ENCODE results near the gene USF3. TPM values are rescaled to one million over a fixed set of nuclear protein-coding genes. Genes with fewer than 3 reads are reported as not detected.

Gene USF3
- total and polyA plus RNA-seq, 2 of the 13 experiments (the other 11 are each of a cell fraction or from before 2014, with no cell fraction given): 6.3 to 15.2 TPM

- TF ChIP-seq, protein P1, sequence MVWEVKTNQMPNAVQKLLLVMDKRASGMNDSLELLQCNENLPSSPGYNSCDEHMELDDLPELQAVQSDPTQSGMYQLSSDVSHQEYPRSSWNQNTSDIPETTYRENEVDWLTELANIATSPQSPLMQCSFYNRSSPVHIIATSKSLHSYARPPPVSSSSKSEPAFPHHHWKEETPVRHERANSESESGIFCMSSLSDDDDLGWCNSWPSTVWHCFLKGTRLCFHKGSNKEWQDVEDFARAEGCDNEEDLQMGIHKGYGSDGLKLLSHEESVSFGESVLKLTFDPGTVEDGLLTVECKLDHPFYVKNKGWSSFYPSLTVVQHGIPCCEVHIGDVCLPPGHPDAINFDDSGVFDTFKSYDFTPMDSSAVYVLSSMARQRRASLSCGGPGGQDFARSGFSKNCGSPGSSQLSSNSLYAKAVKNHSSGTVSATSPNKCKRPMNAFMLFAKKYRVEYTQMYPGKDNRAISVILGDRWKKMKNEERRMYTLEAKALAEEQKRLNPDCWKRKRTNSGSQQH (CRISPR knock-in tag; IDR thresholded peaks at IDR 0.05; ENCODE audit: low read depth): 0 out of 2 replicates have a peak, but pooled peaks have one; percentile 71
- TF ChIP-seq MYC (CRISPR knock-in tag; IDR thresholded peaks at IDR 0.05; ENCODE audit: borderline replicate concordance) (peak; percentile 73), ZNF83 (CRISPR knock-in tag; IDR thresholded peaks at IDR 0.05; ENCODE audit: borderline replicate concordance) (0 out of 2 replicates have a peak, but pooled peaks have one; percentile 32), ZNF850 (CRISPR knock-in tag; conservative IDR thresholded peaks at IDR 0.05) (no peak), ZNF614 (CRISPR knock-in tag; IDR thresholded peaks at IDR 0.05; ENCODE audit: borderline replicate concordance) (peak; percentile 41; the same call in 1 of the 2 replicates), KDM5A (IDR thresholded peaks at IDR 0.05; ENCODE audit: borderline replicate concordance, low read length) (0 out of 2 replicates have a peak, but pooled peaks have one; percentile 24), POLR2G (IDR thresholded peaks at IDR 0.05; ENCODE audit: low read depth, low read length) (peak; percentile 75), ZNF564 (CRISPR knock-in tag; IDR thresholded peaks at IDR 0.05) (peak; percentile 52; the same call in 1 of the 2 replicates), SNAI1 (CRISPR knock-in tag; IDR thresholded peaks at IDR 0.05; ENCODE audit: borderline replicate concordance) (0 out of 2 replicates have a peak, but pooled peaks have one; percentile 3), AHR (CRISPR knock-in tag; IDR thresholded peaks at IDR 0.05) (no peak), UBTF (CRISPR knock-in tag; IDR thresholded peaks at IDR 0.05) (peak; percentile 66), TFDP2 (CRISPR knock-in tag; IDR thresholded peaks at IDR 0.05) (peak; percentile 39; the same call in 1 of the 2 replicates), HDAC6 (IDR thresholded peaks at IDR 0.05; ENCODE audit: low read depth, low read length) (no peak), ZNF878 (CRISPR knock-in tag; IDR thresholded peaks at IDR 0.05) (0 out of 2 replicates have a peak, but pooled peaks have one; percentile 42)
- TF ChIP-seq, protein P2, sequence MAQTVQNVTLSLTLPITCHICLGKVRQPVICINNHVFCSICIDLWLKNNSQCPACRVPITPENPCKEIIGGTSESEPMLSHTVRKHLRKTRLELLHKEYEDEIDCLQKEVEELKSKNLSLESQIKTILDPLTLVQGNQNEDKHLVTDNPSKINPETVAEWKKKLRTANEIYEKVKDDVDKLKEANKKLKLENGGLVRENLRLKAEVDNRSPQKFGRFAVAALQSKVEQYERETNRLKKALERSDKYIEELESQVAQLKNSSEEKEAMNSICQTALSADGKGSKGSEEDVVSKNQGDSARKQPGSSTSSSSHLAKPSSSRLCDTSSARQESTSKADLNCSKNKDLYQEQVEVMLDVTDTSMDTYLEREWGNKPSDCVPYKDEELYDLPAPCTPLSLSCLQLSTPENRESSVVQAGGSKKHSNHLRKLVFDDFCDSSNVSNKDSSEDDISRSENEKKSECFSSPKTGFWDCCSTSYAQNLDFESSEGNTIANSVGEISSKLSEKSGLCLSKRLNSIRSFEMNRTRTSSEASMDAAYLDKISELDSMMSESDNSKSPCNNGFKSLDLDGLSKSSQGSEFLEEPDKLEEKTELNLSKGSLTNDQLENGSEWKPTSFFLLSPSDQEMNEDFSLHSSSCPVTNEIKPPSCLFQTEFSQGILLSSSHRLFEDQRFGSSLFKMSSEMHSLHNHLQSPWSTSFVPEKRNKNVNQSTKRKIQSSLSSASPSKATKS (CRISPR knock-in tag; IDR thresholded peaks at IDR 0.05): no peak
- TF ChIP-seq, protein P3, sequence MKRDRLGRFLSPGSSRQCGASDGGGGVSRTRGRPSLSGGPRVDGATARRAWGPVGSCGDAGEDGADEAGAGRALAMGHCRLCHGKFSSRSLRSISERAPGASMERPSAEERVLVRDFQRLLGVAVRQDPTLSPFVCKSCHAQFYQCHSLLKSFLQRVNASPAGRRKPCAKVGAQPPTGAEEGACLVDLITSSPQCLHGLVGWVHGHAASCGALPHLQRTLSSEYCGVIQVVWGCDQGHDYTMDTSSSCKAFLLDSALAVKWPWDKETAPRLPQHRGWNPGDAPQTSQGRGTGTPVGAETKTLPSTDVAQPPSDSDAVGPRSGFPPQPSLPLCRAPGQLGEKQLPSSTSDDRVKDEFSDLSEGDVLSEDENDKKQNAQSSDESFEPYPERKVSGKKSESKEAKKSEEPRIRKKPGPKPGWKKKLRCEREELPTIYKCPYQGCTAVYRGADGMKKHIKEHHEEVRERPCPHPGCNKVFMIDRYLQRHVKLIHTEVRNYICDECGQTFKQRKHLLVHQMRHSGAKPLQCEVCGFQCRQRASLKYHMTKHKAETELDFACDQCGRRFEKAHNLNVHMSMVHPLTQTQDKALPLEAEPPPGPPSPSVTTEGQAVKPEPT (CRISPR knock-in tag; IDR thresholded peaks at IDR 0.05; ENCODE audit: low read depth): peak; percentile 70; the same call in 1 of the 2 replicates
- TF ChIP-seq, protein P4, sequence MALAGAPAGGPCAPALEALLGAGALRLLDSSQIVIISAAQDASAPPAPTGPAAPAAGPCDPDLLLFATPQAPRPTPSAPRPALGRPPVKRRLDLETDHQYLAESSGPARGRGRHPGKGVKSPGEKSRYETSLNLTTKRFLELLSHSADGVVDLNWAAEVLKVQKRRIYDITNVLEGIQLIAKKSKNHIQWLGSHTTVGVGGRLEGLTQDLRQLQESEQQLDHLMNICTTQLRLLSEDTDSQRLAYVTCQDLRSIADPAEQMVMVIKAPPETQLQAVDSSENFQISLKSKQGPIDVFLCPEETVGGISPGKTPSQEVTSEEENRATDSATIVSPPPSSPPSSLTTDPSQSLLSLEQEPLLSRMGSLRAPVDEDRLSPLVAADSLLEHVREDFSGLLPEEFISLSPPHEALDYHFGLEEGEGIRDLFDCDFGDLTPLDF (CRISPR knock-in tag; IDR thresholded peaks at IDR 0.05): peak; percentile 17; the same call in 1 of the 2 replicates
These were observed at the start of gene USF3 (continued) for GRCh38 chr3:113695786-113696645.
